HepG2 (cell line): ENCODE data around the gene SCRT2. TPM values are rescaled to one million over a fixed set of nuclear protein-coding genes. Genes with fewer than 3 reads are reported as not detected.

Experiments used
- ATF3 ChIP-seq: sonication (generic); formaldehyde crosslinking; IDR thresholded peaks from 2 replicates; pipeline ENCODE4 v1.4.0; 2020; ENCODE audit warnings: missing genetic modification reagents
- BCL6 ChIP-seq: IDR thresholded peaks from 2 replicates; pipeline ENCODE4 v1.6.1; 2016; ENCODE audit warnings: missing genetic modification reagents, missing compliant biosample characterization
- CBFB ChIP-seq: sonication (generic); formaldehyde crosslinking; IDR thresholded peaks from 2 replicates; pipeline ENCODE4 v1.4.0; 2020; ENCODE audit warnings: missing genetic modification reagents
- DNMT1 ChIP-seq: sonication (generic); formaldehyde crosslinking; IDR thresholded peaks from 2 replicates; pipeline ENCODE4 v1.5.1; 2020; ENCODE audit warnings: mild to moderate bottlenecking, missing genetic modification reagents
- E2F2 ChIP-seq: sonication (generic); formaldehyde crosslinking; IDR thresholded peaks from 2 replicates; pipeline ENCODE4 v1.4.0; 2020; ENCODE audit warnings: missing genetic modification reagents, borderline replicate concordance
- GRHL1 ChIP-seq: sonication (generic); formaldehyde crosslinking; conservative IDR thresholded peaks from 2 replicates; pipeline ENCODE4 v1.8.0; 2022; ENCODE audit warnings: missing genetic modification reagents
- GTF2F1 ChIP-seq: fragments of 150-350 bp; IDR thresholded peaks from 2 replicates; pipeline ENCODE4 v1.6.1; 2014; ENCODE audit warnings: low read length
- HHEX ChIP-seq: IDR thresholded peaks from 2 replicates; pipeline ENCODE4 v1.6.1; 2016; ENCODE audit warnings: control low read depth
- HMG20B ChIP-seq: conservative IDR thresholded peaks from 2 replicates; pipeline ENCODE4 v1.6.1; 2016; ENCODE audit warnings: missing genetic modification reagents, missing compliant biosample characterization
- KAT8 ChIP-seq: IDR thresholded peaks from 2 replicates; pipeline ENCODE4 v1.6.1; 2016; ENCODE audit warnings: missing genetic modification reagents, missing compliant biosample characterization
- MAFF ChIP-seq: IDR thresholded peaks from 2 replicates; pipeline ENCODE4 v1.6.1; 2011; ENCODE audit warnings: low read depth, low read length, improper control_type of control experiment
- MEIS1 ChIP-seq: sonication (generic); formaldehyde crosslinking; IDR thresholded peaks from 2 replicates; pipeline ENCODE4 v1.9.0; 2021; ENCODE audit warnings: mild to moderate bottlenecking, missing genetic modification reagents, moderate library complexity, borderline replicate concordance
- NFIC ChIP-seq: IDR thresholded peaks from 2 replicates; pipeline ENCODE4 v1.6.1; 2012; ENCODE audit warnings: mild to moderate bottlenecking, low read length, inconsistent platforms
- NPAS2 ChIP-seq: sonication (generic); formaldehyde crosslinking; IDR thresholded peaks from 2 replicates; pipeline ENCODE4 v1.8.0; 2022; ENCODE audit warnings: mild to moderate bottlenecking, missing genetic modification reagents, borderline replicate concordance
- RARA ChIP-seq: IDR thresholded peaks from 2 replicates; pipeline ENCODE4 v1.6.1; 2016; ENCODE audit warnings: missing genetic modification reagents, missing compliant biosample characterization
- RFX3 ChIP-seq: IDR thresholded peaks from 2 replicates; pipeline ENCODE4 v1.6.1; 2016; ENCODE audit warnings: missing biosample characterization, missing genetic modification reagents
- SRSF1 ChIP-seq: fragments of 200-400 bp; formaldehyde crosslinking; optimal IDR thresholded peaks from 2 replicates; pipeline ENCODE3; 2017; ENCODE audit warnings: mild to moderate bottlenecking, low read depth, low read length, moderate library complexity
- TCF7 ChIP-seq: sonication (generic); IDR thresholded peaks from 2 replicates; pipeline ENCODE4 v1.6.1; 2016; ENCODE audit warnings: antibody characterized with exemption, low read depth
- ZBTB14 ChIP-seq: sonication (generic); formaldehyde crosslinking; IDR thresholded peaks from 2 replicates; pipeline ENCODE4 v1.4.0; 2020; ENCODE audit warnings: missing genetic modification reagents
- ZKSCAN5 ChIP-seq: sonication (generic); formaldehyde crosslinking; IDR thresholded peaks from 2 replicates; pipeline ENCODE4 v1.5.1; 2020; ENCODE audit warnings: mild to moderate bottlenecking, missing genetic modification reagents
- ZKSCAN8 ChIP-seq: IDR thresholded peaks from 2 replicates; pipeline ENCODE4 v1.6.1; 2016; ENCODE audit warnings: borderline replicate concordance, missing genetic modification reagents, missing compliant biosample characterization
- ZNF17 ChIP-seq: sonication (generic); formaldehyde crosslinking; IDR thresholded peaks from 2 replicates; pipeline ENCODE4 v1.5.0; 2020; ENCODE audit warnings: mild to moderate bottlenecking, missing genetic modification reagents
- ZNF235 ChIP-seq: sonication (generic); formaldehyde crosslinking; IDR thresholded peaks from 2 replicates; pipeline ENCODE4 v1.8.1; 2023; ENCODE audit warnings: mild to moderate bottlenecking, missing genetic modification reagents, borderline replicate concordance
- ZNF547 ChIP-seq: sonication (generic); formaldehyde crosslinking; IDR thresholded peaks from 2 replicates; pipeline ENCODE4 v1.5.1; 2020; ENCODE audit warnings: mild to moderate bottlenecking, missing genetic modification reagents
- ZNF800 ChIP-seq: sonication (generic); formaldehyde crosslinking; IDR thresholded peaks from 2 replicates; pipeline ENCODE4 v1.4.0; 2020; ENCODE audit warnings: missing genetic modification reagents
- polyA plus RNA-seq, 8 experiments: library from polyadenylated mRNA; depleted of rRNA in 3 of 8; stranded (reverse) in 7 of 8; unstranded in 1 of 8; fragments of >200 nt; fragmentation: Illumina TruSeq in 4 of 8; extraction: Trizol in 4 of 8; gene quantifications; 2 replicates each; pipeline versions ENCODE4 v1.2.1 to v1.2.3, GENCODE V29; 2011 to 2016; ENCODE audit warnings: low read depth in 4 of 8, missing spikeins in 1 of 8, mixed read lengths in 1 of 8; ENCODE audit not compliant: insufficient read depth in 1 of 8
- total RNA-seq, 5 experiments: library from RNA; depleted of rRNA; stranded (reverse); fragments of >200 nt; fragmentation: Illumina TruSeq; extraction: Trizol; gene quantifications; 2 replicates each; pipeline ENCODE4 v1.2.3, GENCODE V29; 2016; ENCODE audit warnings: low read depth in 1 of 5

SCRT2 gene
- total and polyA plus RNA-seq, 2 of the 13 experiments (the other 11 are each of a cell fraction or from before 2014, with no cell fraction given) = not detected

- TF ChIP-seq E2F2 (CRISPR knock-in tag) = no peak
- no peak for TF ChIP-seq TCF7
- TF ChIP-seq RFX3 (CRISPR knock-in tag) = no peak
- TF ChIP-seq ZNF235 (CRISPR knock-in tag) = 0 out of 2 replicates have a peak, but pooled peaks have one; percentile 33
- no peak for TF ChIP-seq ZBTB14 (CRISPR knock-in tag)
- TF ChIP-seq NFIC = no peak
- TF ChIP-seq GRHL1 = no peak; the same call in 1 of the 2 replicates
- TF ChIP-seq ZKSCAN8 (CRISPR knock-in tag) = no peak; the same call in 1 of the 2 replicates
- peak; percentile 27 for TF ChIP-seq SRSF1
- TF ChIP-seq MAFF = no peak
- no peak for TF ChIP-seq HMG20B (CRISPR knock-in tag)
- TF ChIP-seq GTF2F1 = no peak
- TF ChIP-seq RARA (CRISPR knock-in tag) = peak; percentile 69
- TF ChIP-seq ZKSCAN5 = no peak
- no peak for TF ChIP-seq HHEX
- TF ChIP-seq NPAS2 (CRISPR knock-in tag) = no peak
- no peak; the same call in 1 of the 2 replicates for TF ChIP-seq ZNF800 (CRISPR knock-in tag)
- TF ChIP-seq CBFB = no peak
- TF ChIP-seq ZNF547 (CRISPR knock-in tag) = 0 out of 2 replicates have a peak, but pooled peaks have one; percentile 36
- TF ChIP-seq KAT8 (CRISPR knock-in tag) = no peak; the same call in 1 of the 2 replicates
- peak; percentile 37; the same call in 1 of the 2 replicates for TF ChIP-seq MEIS1 (CRISPR knock-in tag)
- TF ChIP-seq ATF3 (CRISPR knock-in tag) = peak; percentile 12; the same call in 1 of the 2 replicates
- TF ChIP-seq BCL6 (CRISPR knock-in tag) = no peak
- no peak for TF ChIP-seq ZNF17
- no peak for TF ChIP-seq DNMT1
Measured at GRCh38 chr20:653590-654416, 21.8 kb downstream of the SCRT2 start (continued).
